SK-N-SH (cell line): ENCODE results near the gene METTL9. TPM values are rescaled to one million over a fixed set of nuclear protein-coding genes. Genes with fewer than 3 reads are reported as not detected.

Source experiments
- CTCF ChIA-PET: fragments of 300-600, 350-600 bp; formaldehyde crosslinking; extraction: SDS; loops from one replicate; lab custom pipeline; 2021; lab: Yijun Ruan, JAX
- POLR2A ChIA-PET: fragments of 350-600 bp; sonication (Branson Sonifier 250); formaldehyde crosslinking; extraction: SDS; loops from one replicate; lab custom pipeline; 2020; ENCODE audit warnings: antibody characterized with exemption, inconsistent platforms; lab: Yijun Ruan, JAX
- DNase-seq: peaks from one replicate; pipeline ENCODE4 v3.0.0; 2012
- H2AFZ ChIP-seq: fragments of 200-600 bp; sonication (generic); 2 replicates; pipeline ENCODE4 v1.8.1; 2016; ENCODE audit warnings: antibody characterized with exemption, mild to moderate bottlenecking, low read depth
- H3F3A ChIP-seq: fragments of 200-600 bp; sonication (generic); replicated peaks from 2 replicates; pipeline ENCODE3; 2016; ENCODE audit warnings: antibody characterized with exemption, mild to moderate bottlenecking; ENCODE audit not compliant: insufficient read depth
- H3K27ac ChIP-seq, 2 experiments: fragments of 200-500 bp in 1 of 2; fragments of 200-600 bp in 1 of 2; sonication (Bioruptor generic) in 1 of 2; sonication (generic), shearing (Covaris generic) in 1 of 2; 2 replicates each; pipeline versions ENCODE4 v1.5.1 to v1.6.1; 2014 to 2016; ENCODE audit warnings: low read depth in 2 of 2, inconsistent platforms in 1 of 2, low read length in 1 of 2, mild to moderate bottlenecking in 1 of 2, mixed read lengths in 1 of 2
- H3K27me3 ChIP-seq: fragments of 200-600 bp; sonication (generic), shearing (Covaris generic); 2 replicates; pipeline ENCODE4 v1.6.1; 2016; ENCODE audit warnings: mixed run types; ENCODE audit not compliant: insufficient read depth
- H3K36me3 ChIP-seq, 2 experiments: fragments of 200-500 bp in 1 of 2; fragments of 200-600 bp in 1 of 2; sonication (Bioruptor generic) in 1 of 2; sonication (generic) in 1 of 2; replicated peaks in 1 of 2; 2 replicates each; pipeline versions ENCODE3 to v1.5.1; 2014 to 2016; ENCODE audit warnings: low read length in 1 of 2, mild to moderate bottlenecking in 1 of 2; ENCODE audit not compliant: insufficient read depth in 2 of 2, control insufficient read depth in 1 of 2
- H3K4me1 ChIP-seq, 2 experiments: fragments of 200-500 bp in 1 of 2; fragments of 200-600 bp in 1 of 2; sonication (Bioruptor generic) in 1 of 2; sonication (generic), shearing (Covaris generic) in 1 of 2; 2 replicates each; pipeline versions ENCODE4 v1.5.1 to v1.6.1; 2014 to 2016; ENCODE audit warnings: low read depth in 1 of 2, low read length in 1 of 2, mixed run types in 1 of 2; ENCODE audit not compliant: insufficient read depth in 2 of 2, control insufficient read depth in 1 of 2
- H3K4me2 ChIP-seq: fragments of 200-600 bp; sonication (generic), shearing (Covaris generic); 2 replicates; pipeline ENCODE4 v1.6.1; 2017; ENCODE audit warnings: mixed run types
- H3K4me3 ChIP-seq, 2 experiments: fragments of 200-500 bp in 1 of 2; fragments of 200-600 bp in 1 of 2; sonication (Bioruptor generic) in 1 of 2; sonication (generic), shearing (Covaris generic) in 1 of 2; 2 replicates each; pipeline versions ENCODE4 v1.5.1 to v1.8.1; 2014 to 2016; ENCODE audit warnings: low read depth in 2 of 2, inconsistent platforms in 1 of 2, low read length in 1 of 2, mild to moderate bottlenecking in 1 of 2, mixed read lengths in 1 of 2, moderate library complexity in 1 of 2
- H3K79me2 ChIP-seq: fragments of 200-600 bp; sonication (generic); 2 replicates; pipeline ENCODE4 v1.8.1; 2017; ENCODE audit warnings: mild to moderate bottlenecking; ENCODE audit not compliant: insufficient read depth
- H3K9ac ChIP-seq: fragments of 200-600 bp; sonication (generic); 2 replicates; pipeline ENCODE4 v1.6.1; 2017; ENCODE audit warnings: mixed run types
- H3K9me2 ChIP-seq: fragments of 200-600 bp; sonication (generic); 2 replicates; pipeline ENCODE4 v1.6.1; 2017; ENCODE audit warnings: mixed run types
- H3K9me3 ChIP-seq: fragments of 200-600 bp; sonication (generic); 2 replicates; pipeline ENCODE4 v1.6.1; 2017; ENCODE audit warnings: mixed run types, mild to moderate bottlenecking, moderate library complexity
- H4K20me1 ChIP-seq: fragments of 200-600 bp; sonication (generic); 2 replicates; pipeline ENCODE4 v1.6.1; 2017; ENCODE audit warnings: mild to moderate bottlenecking, mixed run types; ENCODE audit not compliant: insufficient read depth
- ELF1 ChIP-seq: IDR thresholded peaks from 2 replicates; pipeline ENCODE4 v1.4.0; 2012
- GABPA ChIP-seq: IDR thresholded peaks from 2 replicates; pipeline ENCODE4 v1.4.0; 2012; ENCODE audit warnings: low read depth, mild to moderate bottlenecking
- MXI1 ChIP-seq: IDR thresholded peaks from 2 replicates; pipeline ENCODE4 v1.6.1; 2012; ENCODE audit warnings: mild to moderate bottlenecking, low read depth, low read length, improper control_type of control experiment
- WGBS: methylation state at CpG from one replicate; pipeline ENCODE4 v1.1.6; 2017; ENCODE audit warnings: low lambda C conversion rate; 5-methylcytosine and 5-hydroxymethylcytosine counted together
- polyA plus RNA-seq, 3 experiments: library from polyadenylated mRNA; depleted of rRNA; stranded (reverse); fragments of >200 nt; gene quantifications; 2 replicates each; pipeline ENCODE4 v1.2.3, GENCODE V29; 2012
- TF ChIP-seq, protein P1 (sequence below): fragments of 200-600 bp; sonication (generic); IDR thresholded peaks from 2 replicates; pipeline ENCODE4 v1.6.1; 2017; ENCODE audit warnings: antibody characterized with exemption, mild to moderate bottlenecking, moderate library complexity
- TF ChIP-seq, protein P2 (sequence below): fragments of 150-350 bp; IDR thresholded peaks from 2 replicates; pipeline ENCODE4 v1.6.1; 2017; ENCODE audit warnings: antibody characterized with exemption, low read length, low read depth, borderline replicate concordance
- TF ChIP-seq, protein P3 (sequence below): fragments of 150-350 bp; IDR thresholded peaks from 2 replicates; pipeline ENCODE4 v1.6.1; 2016; ENCODE audit warnings: mild to moderate bottlenecking, low read depth, low read length
- TF ChIP-seq, protein P4 (sequence below): IDR thresholded peaks from 2 replicates; pipeline ENCODE4 v1.4.0; 2012; ENCODE audit warnings: low read depth
- TF ChIP-seq, protein P5 (sequence below): IDR thresholded peaks from 2 replicates; pipeline ENCODE4 v1.4.0; 2012; ENCODE audit warnings: low read depth, borderline replicate concordance

METTL9 gene
- polyA plus RNA-seq, 1 of the 3 experiments (the other 2 are of a cell fraction), result 70.7 TPM

DNA sequence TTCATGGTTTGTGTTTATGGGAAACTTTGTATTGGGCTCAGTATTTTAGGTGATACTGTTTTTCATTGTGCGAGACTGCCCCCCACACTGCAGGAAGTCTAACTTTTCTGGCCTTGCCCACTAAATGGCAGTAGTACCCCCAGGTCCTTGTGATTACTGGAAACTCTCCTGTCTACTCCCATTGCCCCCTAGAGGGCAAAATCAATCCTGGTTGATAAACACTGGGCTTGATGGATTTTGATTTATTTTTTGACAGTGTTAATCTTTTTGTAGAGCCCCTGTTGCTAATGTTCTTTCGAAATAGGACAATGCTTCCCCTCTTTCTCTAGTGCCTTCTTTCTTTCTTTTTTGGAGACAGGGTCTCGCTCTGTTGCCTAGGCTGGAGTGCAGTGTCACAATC lies 15.5 kb downstream of the METTL9 start:
- Histone ChIP-seq H3F3A (peaks cover 12% of the 10 kb centered on the region), H3K4me3 (no peak overlapping the region), H3K9me2 (no peaks in the 10 kb centered on the region), H2AFZ (no peak overlapping the region), H3K9ac (no peak overlapping the region), H3K9me3 (no peaks in the 10 kb centered on the region), H3K79me2 (peaks cover 95% of the 10 kb centered on the region), H4K20me1 (peaks cover 33% of the 10 kb centered on the region), H3K4me1 (peaks cover 18 to 34% of the 10 kb centered on the region in 2 experiments), H3K36me3 (peaks cover 8 to 16% of the 10 kb centered on the region in 2 experiments), H3K27me3 (no peaks in the 10 kb centered on the region), H3K4me2 (no peak overlapping the region), H3K27ac (peak overlapping the region in 1 of 2 experiments; percentile 52; a peak in 1 of 4 replicates)
- ChIA-PET POLR2A (no interaction called here), CTCF (no interaction called here)
- no peak for DNase-seq
- TF ChIP-seq, protein P1, sequence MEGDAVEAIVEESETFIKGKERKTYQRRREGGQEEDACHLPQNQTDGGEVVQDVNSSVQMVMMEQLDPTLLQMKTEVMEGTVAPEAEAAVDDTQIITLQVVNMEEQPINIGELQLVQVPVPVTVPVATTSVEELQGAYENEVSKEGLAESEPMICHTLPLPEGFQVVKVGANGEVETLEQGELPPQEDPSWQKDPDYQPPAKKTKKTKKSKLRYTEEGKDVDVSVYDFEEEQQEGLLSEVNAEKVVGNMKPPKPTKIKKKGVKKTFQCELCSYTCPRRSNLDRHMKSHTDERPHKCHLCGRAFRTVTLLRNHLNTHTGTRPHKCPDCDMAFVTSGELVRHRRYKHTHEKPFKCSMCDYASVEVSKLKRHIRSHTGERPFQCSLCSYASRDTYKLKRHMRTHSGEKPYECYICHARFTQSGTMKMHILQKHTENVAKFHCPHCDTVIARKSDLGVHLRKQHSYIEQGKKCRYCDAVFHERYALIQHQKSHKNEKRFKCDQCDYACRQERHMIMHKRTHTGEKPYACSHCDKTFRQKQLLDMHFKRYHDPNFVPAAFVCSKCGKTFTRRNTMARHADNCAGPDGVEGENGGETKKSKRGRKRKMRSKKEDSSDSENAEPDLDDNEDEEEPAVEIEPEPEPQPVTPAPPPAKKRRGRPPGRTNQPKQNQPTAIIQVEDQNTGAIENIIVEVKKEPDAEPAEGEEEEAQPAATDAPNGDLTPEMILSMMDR, result peak; percentile 35; the same call in 1 of the 2 replicates
- TF ChIP-seq MXI1, result no peak
- WGBS, result 93% methylated on average over 3 of the region's 3 CpGs

DNA sequence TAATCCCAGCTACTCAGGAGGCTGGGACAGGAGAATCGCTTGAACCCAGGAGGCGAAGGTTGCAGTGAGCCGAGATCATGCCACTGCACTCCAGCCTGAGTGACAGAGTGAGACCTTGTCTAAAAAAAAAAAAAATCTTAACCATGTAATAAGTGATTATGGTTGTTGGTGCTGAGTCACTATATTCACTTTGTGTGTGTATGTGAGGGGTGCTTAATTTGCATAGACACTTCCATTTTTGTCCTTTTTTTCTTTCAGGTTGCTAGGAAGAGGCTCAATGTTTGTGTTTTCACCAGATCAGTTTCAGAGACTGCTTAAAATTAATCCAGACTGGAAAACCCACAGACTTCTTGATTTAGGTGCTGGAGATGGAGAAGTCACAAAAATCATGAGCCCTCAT lies 18.2 kb downstream of the METTL9 start:
- Histone ChIP-seq H3K9me2 (no peaks in the 10 kb centered on the region), H3K36me3 (peaks cover 8 to 12% of the 10 kb centered on the region in 2 experiments)

DNA sequence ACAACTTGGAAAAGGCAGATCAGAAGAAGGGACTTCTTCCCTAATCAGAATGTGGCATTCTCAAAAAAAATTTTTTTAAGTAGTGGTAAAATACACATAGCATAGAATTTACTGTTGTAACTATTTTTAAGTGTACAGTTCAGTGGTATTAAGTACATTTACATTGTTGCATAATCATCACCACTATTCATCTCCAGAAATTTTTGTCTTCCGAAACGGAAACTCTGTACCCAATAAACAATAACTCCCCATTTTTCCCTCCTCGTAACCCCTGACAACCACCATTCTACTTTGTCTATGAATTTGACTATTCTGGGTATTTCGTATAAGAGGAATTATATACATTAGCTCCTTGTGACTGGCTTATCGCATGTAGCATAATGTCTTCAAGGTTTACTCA lies 18.9 kb downstream of the METTL9 start:
- POLR2A ChIA-PET, result no interaction called here

More for the DNA sequence above, 18.2 kb downstream of the METTL9 start:
- Histone ChIP-seq H3K4me1 (peaks cover 15 to 16% of the 10 kb centered on the region in 2 experiments), H3F3A (peaks cover 12% of the 10 kb centered on the region), H3K27ac (no peak overlapping the region), H3K79me2 (peaks cover 87% of the 10 kb centered on the region), H3K27me3 (no peaks in the 10 kb centered on the region), H3K9me3 (no peaks in the 10 kb centered on the region), H3K4me2 (no peak overlapping the region), H3K4me3 (no peak overlapping the region), H3K9ac (no peak overlapping the region), H4K20me1 (peaks cover 8% of the 10 kb centered on the region), H2AFZ (no peak overlapping the region)
- CTCF ChIA-PET, result interaction anchor here (1.0 kb wide), 1 partner anchor 17 kb away, joined by 3 read pairs; no protein-coding TSS in a partner anchor
- POLR2A ChIA-PET, result no interaction called here
- TF ChIP-seq, protein P2, sequence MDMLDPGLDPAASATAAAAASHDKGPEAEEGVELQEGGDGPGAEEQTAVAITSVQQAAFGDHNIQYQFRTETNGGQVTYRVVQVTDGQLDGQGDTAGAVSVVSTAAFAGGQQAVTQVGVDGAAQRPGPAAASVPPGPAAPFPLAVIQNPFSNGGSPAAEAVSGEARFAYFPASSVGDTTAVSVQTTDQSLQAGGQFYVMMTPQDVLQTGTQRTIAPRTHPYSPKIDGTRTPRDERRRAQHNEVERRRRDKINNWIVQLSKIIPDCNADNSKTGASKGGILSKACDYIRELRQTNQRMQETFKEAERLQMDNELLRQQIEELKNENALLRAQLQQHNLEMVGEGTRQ, result no peak
- 100% methylated on average over 3 of the region's 3 CpGs for WGBS
- DNase-seq, result no peak

More for the DNA sequence above, 18.9 kb downstream of the METTL9 start:
- peaks cover 6% of the 10 kb centered on the region for H4K20me1 ChIP-seq
- no peak overlapping the region for H3K4me2 ChIP-seq
- peaks cover 15% of the 10 kb centered on the region in 2 experiments for H3K4me1 ChIP-seq
- CTCF ChIA-PET, result interaction anchor here (1.0 to 1.9 kb wide), 2 partner anchors 14 to 18 kb away, joined by 3 to 6 read pairs; no protein-coding TSS in a partner anchor
- H3K9me2 ChIP-seq, result no peaks in the 10 kb centered on the region
- H3K4me3 ChIP-seq, result no peak overlapping the region
- DNase-seq, result no peak
- WGBS, result 97% methylated on average over 5 of the region's 5 CpGs
- no peak for TF ChIP-seq GABPA
- no peak for TF ChIP-seq ELF1
- TF ChIP-seq, protein P3, sequence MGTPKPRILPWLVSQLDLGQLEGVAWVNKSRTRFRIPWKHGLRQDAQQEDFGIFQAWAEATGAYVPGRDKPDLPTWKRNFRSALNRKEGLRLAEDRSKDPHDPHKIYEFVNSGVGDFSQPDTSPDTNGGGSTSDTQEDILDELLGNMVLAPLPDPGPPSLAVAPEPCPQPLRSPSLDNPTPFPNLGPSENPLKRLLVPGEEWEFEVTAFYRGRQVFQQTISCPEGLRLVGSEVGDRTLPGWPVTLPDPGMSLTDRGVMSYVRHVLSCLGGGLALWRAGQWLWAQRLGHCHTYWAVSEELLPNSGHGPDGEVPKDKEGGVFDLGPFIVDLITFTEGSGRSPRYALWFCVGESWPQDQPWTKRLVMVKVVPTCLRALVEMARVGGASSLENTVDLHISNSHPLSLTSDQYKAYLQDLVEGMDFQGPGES, result no peak
- TF ChIP-seq, protein P4, sequence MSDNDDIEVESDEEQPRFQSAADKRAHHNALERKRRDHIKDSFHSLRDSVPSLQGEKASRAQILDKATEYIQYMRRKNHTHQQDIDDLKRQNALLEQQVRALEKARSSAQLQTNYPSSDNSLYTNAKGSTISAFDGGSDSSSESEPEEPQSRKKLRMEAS, result no peak
- TF ChIP-seq, protein P5, sequence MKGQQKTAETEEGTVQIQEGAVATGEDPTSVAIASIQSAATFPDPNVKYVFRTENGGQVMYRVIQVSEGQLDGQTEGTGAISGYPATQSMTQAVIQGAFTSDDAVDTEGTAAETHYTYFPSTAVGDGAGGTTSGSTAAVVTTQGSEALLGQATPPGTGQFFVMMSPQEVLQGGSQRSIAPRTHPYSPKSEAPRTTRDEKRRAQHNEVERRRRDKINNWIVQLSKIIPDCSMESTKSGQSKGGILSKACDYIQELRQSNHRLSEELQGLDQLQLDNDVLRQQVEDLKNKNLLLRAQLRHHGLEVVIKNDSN, result no peak
- H3F3A ChIP-seq, result peaks cover 12% of the 10 kb centered on the region
- no peak overlapping the region for H2AFZ ChIP-seq
- H3K79me2 ChIP-seq, result peaks cover 84% of the 10 kb centered on the region
- H3K9me3 ChIP-seq, result no peaks in the 10 kb centered on the region
- H3K9ac ChIP-seq, result no peak overlapping the region
- H3K27me3 ChIP-seq, result no peaks in the 10 kb centered on the region
- peaks cover 8 to 18% of the 10 kb centered on the region in 2 experiments for H3K36me3 ChIP-seq
- H3K27ac ChIP-seq, result no peak overlapping the region
